22Rv1 (cell line): Measurements from ENCODE around the gene ZNF385A.

Experiments used
- H3K27ac ChIP-seq: fragments of 450-650 bp; 2 replicates; pipeline ENCODE4 v1.5.1; 2017
- ZFX ChIP-seq: fragments of 450-650 bp; IDR thresholded peaks from 2 replicates; pipeline ENCODE4 v1.6.1; 2017; ENCODE audit warnings: antibody characterized with exemption, borderline replicate concordance
- TF ChIP-seq, protein P1 (sequence below): fragments of 450-650 bp; IDR thresholded peaks from 2 replicates; pipeline ENCODE4 v1.5.1; 2017; ENCODE audit warnings: mild to moderate bottlenecking

Gene ZNF385A

DNA sequence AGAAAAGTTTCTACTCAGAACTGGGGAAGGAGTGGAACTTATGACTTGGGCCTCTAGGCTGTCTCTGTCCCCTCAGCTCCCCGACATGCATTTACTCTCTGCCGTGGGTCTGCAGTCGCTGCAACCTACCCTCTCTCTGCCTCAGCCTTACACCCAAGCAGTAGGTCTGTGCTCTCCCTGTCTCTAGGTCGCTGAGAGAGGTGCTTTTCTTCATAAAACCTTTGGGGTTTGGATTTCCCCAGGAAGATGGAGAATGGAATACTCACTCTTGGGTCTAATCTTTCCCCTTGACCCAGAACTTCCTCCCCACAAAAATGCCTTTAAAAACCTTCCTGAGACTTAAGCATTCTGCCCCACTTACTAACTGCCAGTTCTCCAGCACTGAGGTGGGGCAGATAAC is 33.2 kb downstream of the ZNF385A start:
- no peak overlapping the region for H3K27ac ChIP-seq
- TF ChIP-seq, protein P1, sequence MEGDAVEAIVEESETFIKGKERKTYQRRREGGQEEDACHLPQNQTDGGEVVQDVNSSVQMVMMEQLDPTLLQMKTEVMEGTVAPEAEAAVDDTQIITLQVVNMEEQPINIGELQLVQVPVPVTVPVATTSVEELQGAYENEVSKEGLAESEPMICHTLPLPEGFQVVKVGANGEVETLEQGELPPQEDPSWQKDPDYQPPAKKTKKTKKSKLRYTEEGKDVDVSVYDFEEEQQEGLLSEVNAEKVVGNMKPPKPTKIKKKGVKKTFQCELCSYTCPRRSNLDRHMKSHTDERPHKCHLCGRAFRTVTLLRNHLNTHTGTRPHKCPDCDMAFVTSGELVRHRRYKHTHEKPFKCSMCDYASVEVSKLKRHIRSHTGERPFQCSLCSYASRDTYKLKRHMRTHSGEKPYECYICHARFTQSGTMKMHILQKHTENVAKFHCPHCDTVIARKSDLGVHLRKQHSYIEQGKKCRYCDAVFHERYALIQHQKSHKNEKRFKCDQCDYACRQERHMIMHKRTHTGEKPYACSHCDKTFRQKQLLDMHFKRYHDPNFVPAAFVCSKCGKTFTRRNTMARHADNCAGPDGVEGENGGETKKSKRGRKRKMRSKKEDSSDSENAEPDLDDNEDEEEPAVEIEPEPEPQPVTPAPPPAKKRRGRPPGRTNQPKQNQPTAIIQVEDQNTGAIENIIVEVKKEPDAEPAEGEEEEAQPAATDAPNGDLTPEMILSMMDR = no peak
- no peak for TF ChIP-seq ZFX

DNA sequence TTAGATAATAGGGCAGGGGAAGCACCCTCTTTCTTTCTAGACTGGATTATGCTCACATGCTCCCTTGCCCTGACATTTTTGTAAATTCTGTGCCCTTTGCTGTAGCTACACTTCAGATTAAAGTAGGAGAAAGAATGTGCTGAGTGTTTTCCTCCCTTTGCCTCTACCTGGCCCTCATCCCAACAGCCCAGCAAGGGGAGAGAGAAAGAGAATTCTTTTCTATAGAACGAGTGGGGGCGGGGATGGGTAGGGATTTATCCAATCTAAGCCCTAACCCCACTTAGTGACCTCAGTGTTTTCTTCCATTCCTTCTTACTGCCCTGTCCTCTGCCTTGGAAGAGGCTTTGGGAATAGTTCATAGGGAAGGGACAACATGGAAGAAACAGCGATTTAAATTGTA is 33.8 kb downstream of the ZNF385A start:
- TF ChIP-seq, protein P1 = no peak
- TF ChIP-seq ZFX = no peak
- H3K27ac ChIP-seq = peak overlapping the region; percentile 2; the same call in 1 of the 2 replicates

DNA sequence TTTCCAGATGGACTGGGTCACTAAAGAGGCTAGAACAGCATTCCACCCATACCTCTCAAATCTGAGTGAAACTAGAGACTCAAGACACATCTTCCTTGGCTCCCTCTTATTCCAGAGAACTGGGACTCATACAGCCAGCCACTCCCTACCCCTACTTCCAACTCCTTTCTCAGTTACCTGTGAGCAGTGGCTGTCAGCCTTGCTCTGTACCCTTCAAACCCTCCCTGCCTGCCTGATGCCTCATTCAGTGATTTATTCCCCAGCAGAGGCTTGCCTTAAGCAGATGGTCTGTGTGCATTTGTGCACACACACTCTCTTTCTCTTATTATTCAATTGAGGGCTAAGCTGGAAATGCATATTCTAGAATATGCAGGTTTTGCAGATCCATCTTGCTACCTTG is 34.9 kb downstream of the ZNF385A start:
- H3K27ac ChIP-seq = no peak overlapping the region

DNA sequence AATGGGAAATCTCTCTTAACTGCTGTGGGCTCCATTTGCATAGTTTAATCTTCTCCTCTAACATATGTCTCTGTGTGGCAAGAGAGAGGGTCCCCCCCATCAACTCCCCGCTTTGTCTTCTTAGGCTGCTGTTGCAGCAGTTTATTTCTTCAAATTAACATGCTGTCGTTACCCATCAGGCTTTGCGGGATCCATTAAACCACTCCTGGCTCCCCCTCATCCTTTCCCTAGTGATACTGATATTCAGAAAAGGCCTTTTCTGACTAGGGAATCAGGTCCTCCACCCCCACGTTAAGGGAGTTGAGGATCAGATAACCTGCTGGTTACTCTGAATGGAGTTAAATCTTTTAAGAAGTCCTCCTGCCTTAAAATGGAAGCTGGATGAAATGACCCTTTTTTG is 35.5 kb downstream of the ZNF385A start:
- H3K27ac ChIP-seq = no peak overlapping the region
- TF ChIP-seq, protein P1 = no peak
- no peak for TF ChIP-seq ZFX

More for the DNA sequence above, 34.9 kb downstream of the ZNF385A start:
- TF ChIP-seq, protein P1 = no peak

DNA sequence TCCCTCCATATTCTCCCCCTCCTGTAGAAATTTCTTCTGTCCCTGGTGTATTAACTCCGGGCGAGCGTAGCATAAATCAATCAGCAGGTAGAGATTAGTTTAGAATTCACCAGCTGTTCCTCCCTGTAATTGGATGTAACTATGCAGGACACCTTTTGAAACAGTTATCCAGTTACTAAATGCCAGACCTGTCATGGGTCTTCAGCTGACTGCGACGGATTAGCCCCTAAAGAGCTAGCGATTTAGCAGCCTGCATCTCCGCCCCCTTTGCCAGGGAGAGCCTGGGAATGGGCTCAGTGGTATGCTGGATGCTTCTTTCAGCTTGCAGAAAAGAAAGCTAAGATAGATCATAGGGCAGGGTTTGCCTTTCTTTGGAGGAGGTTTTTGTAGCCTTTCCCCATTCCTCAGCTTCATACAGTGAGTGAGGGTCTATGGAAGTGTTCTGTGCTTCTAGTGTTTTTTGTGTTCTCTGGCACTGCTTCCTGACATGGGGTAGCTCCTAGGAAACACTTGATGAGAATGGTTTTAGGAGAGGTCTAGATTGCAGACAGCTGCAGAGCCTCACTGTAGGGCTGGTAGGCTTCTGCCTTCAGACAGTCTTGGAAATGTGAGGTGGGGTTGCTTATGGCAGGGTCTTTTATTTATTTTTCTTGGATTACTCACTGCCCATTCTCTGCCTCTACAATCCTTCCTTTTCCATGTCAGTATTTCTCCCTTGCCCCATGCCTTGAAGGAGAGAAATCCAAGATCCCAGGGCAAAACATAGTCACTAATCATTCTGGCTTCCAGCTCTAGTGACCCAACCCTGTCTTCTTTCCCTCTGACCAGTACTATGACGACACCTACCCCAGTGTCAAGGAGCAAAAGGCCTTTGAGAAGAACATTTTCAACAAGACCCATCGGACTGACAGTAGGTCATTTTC is 42.9 kb downstream of the ZNF385A start:
- H3K27ac ChIP-seq = no peak overlapping the region
- no peak for TF ChIP-seq ZFX
- TF ChIP-seq, protein P1 = no peak

DNA sequence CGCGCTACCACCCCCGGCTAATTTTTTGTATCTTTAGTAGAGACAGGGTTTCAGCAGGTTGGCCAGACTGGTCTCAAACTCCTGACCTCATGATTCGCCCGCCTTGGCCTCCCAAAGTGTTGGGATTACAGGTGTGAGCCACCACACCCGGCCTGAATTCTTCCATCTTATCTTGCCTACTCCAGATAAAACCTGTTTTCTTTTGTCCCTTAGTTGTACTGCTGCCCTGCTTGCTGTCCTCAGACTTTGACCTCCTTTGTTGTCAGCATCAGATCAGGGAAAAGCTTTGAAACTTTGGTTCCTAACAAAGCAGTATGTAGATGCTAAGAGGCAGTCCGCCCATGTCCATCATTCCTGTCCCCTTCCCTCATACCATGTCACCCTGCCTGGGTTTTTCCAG is 43.7 kb downstream of the ZNF385A start:
- TF ChIP-seq ZFX = no peak
- TF ChIP-seq, protein P1 = no peak
- H3K27ac ChIP-seq = no peak overlapping the region

DNA sequence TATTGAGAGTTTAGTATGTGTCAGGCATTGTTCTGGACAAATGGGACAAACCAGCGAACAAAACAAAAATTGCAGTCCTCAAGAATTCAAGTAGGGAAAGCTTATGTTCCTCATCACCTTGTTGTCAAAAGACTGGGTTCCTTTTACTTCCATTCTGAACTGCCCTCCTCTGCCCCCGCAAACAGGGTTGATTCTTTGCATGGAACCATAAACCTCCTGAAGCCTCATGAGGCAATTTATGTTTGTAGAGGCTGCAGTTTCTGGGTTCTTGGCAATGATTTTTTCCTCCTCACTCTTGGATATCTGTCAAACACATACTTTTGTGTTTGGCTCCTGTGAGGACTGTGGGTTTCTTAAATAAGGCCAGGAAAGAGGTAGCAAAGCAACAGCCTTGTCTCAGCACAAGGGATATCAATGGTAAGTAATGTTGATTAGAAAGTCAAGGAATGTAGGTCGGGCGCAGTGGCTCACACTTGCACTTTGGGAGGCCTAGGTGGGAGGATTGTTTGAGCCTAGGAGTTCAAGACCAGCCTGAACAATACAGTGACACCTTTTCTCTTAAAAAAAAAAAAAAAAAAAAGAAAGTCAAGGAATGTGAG is 45.7 kb downstream of the ZNF385A start:
- TF ChIP-seq ZFX = no peak
- TF ChIP-seq, protein P1 = no peak
- H3K27ac ChIP-seq = no peak overlapping the region
